HG02642 (cell line): ENCODE results near the gene GPR65.

ENCODE experiments used
- ATAC-seq: cut with Tn5 transposase; IDR thresholded peaks from one replicate; pipeline ENCODE4 v1.9.1; 2021; ENCODE audit warnings: mild to moderate bottlenecking; ENCODE audit not compliant: unreplicated experiment, poor library complexity

GPR65 gene

GRCh38 chr14:88034076-88034475, 29.1 kb downstream of the GPR65 start:
- ATAC-seq: no peak

- no peak for ATAC-seq
Measured at GRCh38 chr14:88036422-88036821, 31.5 kb downstream of the GPR65 start.

GRCh38 chr14:88037325-88037724, 32.4 kb downstream of the GPR65 start:
- no peak for ATAC-seq

- ATAC-seq: no peak
Measured at GRCh38 chr14:88039197-88039596, 34.3 kb downstream of the GPR65 start.

- no peak for ATAC-seq
Measured at GRCh38 chr14:88040146-88040545, 35.2 kb downstream of the GPR65 start.

GRCh38 chr14:88043529-88044443, 38.9 kb downstream of the GPR65 start:
- ATAC-seq: no peak

- ATAC-seq: no peak
Measured at GRCh38 chr14:88044444-88044758, 39.5 kb downstream of the GPR65 start.

- ATAC-seq: peak; percentile 59
Measured at GRCh38 chr14:88044776-88045446, 40.0 kb downstream of the GPR65 start.

GRCh38 chr14:88045705-88046104, 40.8 kb downstream of the GPR65 start:
- ATAC-seq: no peak

- no peak for ATAC-seq
Measured at GRCh38 chr14:88048351-88048750, 43.4 kb downstream of the GPR65 start.

- no peak for ATAC-seq
Measured at GRCh38 chr14:88049266-88049665, 44.3 kb downstream of the GPR65 start.

- ATAC-seq: no peak
Measured at GRCh38 chr14:88049936-88050335, 45.0 kb downstream of the GPR65 start.

- no peak for ATAC-seq
Measured at GRCh38 chr14:88060576-88060975, 55.6 kb downstream of the GPR65 start.

- no peak for ATAC-seq
Measured at GRCh38 chr14:88063811-88064210, 58.9 kb downstream of the GPR65 start.
